IgD-negative memory B cell (primary cell): ENCODE results near the gene RPL13A. TPM values are rescaled to one million over a fixed set of nuclear protein-coding genes. Genes with fewer than 3 reads are reported as not detected.
A peak's percentile ranks its signal among the peaks of the same experiment; 100 is the strongest.
"Not testable (repeated sequence)": the region's sequence is repeated elsewhere in the genome, so short reads cannot be mapped to it uniquely, and the experiment has no call there.

Source experiments
- H3K27ac Mint-ChIP-seq, 3 donors: one replicate each; pipeline ENCODE4 v1.8.0; 2020 to 2022; ENCODE audit warnings: mild to moderate bottlenecking in 3 of 3, mixed read lengths in 3 of 3, moderate library complexity in 1 of 3
- H3K27me3 Mint-ChIP-seq: one replicate; pipeline ENCODE4 v1.8.0; 2021; ENCODE audit warnings: mixed read lengths
- H3K36me3 Mint-ChIP-seq: one replicate; pipeline ENCODE4 v1.8.0; 2020; ENCODE audit warnings: mild to moderate bottlenecking, mixed read lengths
- H3K4me1 Mint-ChIP-seq, 3 donors: one replicate each; pipeline ENCODE4 v1.8.0; 2020 to 2022; ENCODE audit warnings: mixed read lengths in 3 of 3, mild to moderate bottlenecking in 1 of 3
- H3K4me3 Mint-ChIP-seq, 4 donors: one replicate each; pipeline ENCODE4 v1.8.0; 2020 to 2022; ENCODE audit warnings: mild to moderate bottlenecking in 4 of 4, mixed read lengths in 4 of 4, moderate library complexity in 3 of 4
- H3K9me3 Mint-ChIP-seq, 3 donors: one replicate each; pipeline ENCODE4 v1.8.0; 2020 to 2021; ENCODE audit warnings: mixed read lengths in 3 of 3, mild to moderate bottlenecking in 1 of 3
- polyA plus RNA-seq: library from polyadenylated mRNA; unstranded; fragments of 300-500 nt; fragmentation: Illumina TruSeq; gene quantifications from one replicate; pipeline ENCODE4 v1.2.3, GENCODE V29; 2021

Gene RPL13A
- polyA plus RNA-seq, 1 donor from 2014 or later: 3,792 TPM

DNA sequence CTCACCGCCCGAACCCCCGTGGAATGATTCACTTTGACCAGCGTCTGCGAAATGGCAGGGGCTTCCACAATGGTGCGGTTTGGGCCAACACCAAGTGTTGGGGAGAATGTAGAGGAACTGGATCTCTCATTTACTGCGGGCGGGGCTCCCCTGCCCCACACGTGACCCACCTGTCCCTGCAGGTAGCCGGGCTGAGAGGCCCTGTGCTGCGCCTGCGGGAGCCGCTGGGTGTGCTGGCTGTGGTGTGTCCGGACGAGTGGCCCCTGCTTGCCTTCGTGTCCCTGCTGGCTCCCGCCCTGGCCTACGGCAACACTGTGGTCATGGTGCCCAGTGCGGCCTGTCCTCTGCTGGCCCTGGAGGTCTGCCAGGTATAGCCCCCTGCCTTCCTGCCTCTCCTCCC is 19.2 kb upstream of the RPL13A start:
- H3K27ac Mint-ChIP-seq: peak overlapping the region in 2 of 3 donors; percentile 98 to 99
- no peak overlapping the region for H3K4me3 Mint-ChIP-seq
- H3K9me3 Mint-ChIP-seq: no peaks in the 10 kb centered on the region
- H3K4me1 Mint-ChIP-seq: peaks cover 16 to 24% (median 21%) of the 10 kb centered on the region in 3 donors
- H3K27me3 Mint-ChIP-seq: no peaks in the 10 kb centered on the region
- peaks cover 3% of the 10 kb centered on the region for H3K36me3 Mint-ChIP-seq

DNA sequence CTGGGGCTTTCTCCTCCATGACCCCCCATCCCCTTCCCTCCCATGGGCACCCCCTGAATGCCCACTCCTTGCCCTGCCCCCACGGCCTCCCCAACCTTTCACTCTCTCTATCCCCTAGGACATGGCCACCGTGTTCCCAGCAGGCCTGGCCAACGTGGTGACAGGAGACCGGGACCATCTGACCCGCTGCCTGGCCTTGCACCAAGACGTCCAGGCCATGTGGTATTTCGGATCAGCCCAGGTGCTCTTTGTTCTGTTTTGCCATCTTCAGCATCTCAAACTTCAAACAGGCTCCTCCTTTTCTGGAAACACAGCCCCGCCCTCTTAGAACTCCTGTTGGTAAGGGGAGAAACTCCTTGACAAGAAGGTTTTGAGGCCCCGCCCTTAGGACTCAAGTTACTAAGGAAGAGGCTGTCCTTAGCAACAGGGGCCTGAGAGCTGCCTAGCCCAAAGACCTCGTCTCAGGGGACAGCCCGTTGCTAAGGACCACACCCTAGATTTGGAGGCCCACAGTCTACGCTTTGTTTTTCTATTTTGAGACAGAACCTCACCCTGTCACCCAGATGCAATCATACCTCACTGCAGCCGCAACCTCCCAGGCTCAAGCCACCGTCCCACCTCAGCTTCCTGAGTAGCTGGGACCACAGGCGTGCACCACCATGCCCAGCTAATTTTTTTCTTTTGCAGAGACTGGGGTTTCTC is 18.5 kb upstream of the RPL13A start:
- Mint-ChIP-seq H3K9me3 (no peaks in the 10 kb centered on the region), H3K4me3 (peak overlapping the region; percentile 69 to 95 (median 87)), H3K27me3 (no peaks in the 10 kb centered on the region), H3K27ac (peak overlapping the region; percentile 96 to 99 (median 98)), H3K36me3 (peaks cover 3% of the 10 kb centered on the region), H3K4me1 (peaks cover 18 to 25% (median 21%) of the 10 kb centered on the region in 3 donors)

DNA sequence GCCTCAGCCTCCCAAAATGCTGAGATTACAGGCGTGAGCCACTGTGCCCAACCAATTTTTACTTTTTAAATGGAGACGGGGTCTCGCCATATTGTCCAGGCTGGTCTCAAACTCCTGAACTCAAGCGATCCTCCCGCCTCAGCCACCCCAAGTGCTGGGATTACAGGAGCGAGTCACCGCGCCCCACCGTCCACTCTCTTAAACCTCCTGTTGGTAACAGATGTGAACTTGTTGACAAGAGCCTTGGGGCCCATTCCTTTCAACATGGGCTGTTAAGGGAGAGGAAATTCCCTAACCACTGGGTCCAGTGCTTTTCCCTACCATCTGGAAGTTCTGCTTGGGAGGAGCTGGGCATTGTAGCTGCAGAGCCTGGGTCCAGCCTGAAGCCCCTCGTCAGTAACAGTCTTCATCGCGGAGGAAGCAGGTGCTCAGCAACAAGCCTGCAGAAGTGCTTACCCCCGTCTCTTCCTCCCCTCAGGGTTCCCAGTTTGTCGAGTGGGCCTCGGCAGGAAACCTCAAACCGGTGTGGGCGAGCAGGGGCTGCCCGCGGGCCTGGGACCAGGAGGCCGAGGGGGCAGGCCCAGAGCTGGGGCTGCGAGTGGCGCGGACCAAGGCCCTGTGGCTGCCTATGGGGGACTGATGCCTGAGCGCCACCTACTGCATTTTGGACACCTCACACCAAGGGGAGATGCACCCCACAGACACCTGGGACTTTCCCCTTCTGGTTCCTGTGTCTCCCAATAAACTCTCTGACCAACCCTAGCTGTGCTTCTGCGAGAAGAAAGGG is 17.4 kb upstream of the RPL13A start:
- peak overlapping the region; percentile 96 to 99 (median 98) for H3K27ac Mint-ChIP-seq
- no peaks in the 10 kb centered on the region for H3K9me3 Mint-ChIP-seq
- peaks cover 3% of the 10 kb centered on the region for H3K36me3 Mint-ChIP-seq
- no peaks in the 10 kb centered on the region for H3K27me3 Mint-ChIP-seq
- peak overlapping the region in 3 of 4 donors; percentile 83 to 91 (median 88) for H3K4me3 Mint-ChIP-seq
- peaks cover 21 to 25% (median 22%) of the 10 kb centered on the region in 3 donors for H3K4me1 Mint-ChIP-seq

DNA sequence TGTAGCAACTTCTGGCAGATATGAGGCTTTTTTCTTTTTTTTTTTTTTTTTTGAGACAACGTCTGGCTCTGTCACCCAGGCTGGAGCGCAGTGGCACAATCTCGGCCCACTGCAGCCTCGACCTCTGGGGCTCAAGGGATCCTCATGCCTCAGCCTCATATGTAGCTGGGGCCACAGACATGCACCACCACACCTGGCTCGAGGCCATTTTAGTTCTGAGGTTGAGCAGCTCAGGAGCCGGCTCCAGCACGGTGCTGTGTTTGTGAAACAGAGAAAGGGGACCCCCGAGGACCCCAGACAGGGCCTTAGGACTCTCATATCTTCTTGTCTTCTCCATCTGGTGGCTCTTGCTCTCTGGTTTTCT is 16.8 kb upstream of the RPL13A start:
- peaks cover 3% of the 10 kb centered on the region for H3K36me3 Mint-ChIP-seq
- peaks cover 21 to 25% (median 22%) of the 10 kb centered on the region in 3 donors for H3K4me1 Mint-ChIP-seq
- H3K9me3 Mint-ChIP-seq: no peaks in the 10 kb centered on the region
- peak overlapping the region in 3 of 4 donors; percentile 63 to 91 (median 88) for H3K4me3 Mint-ChIP-seq
- no peaks in the 10 kb centered on the region for H3K27me3 Mint-ChIP-seq
- H3K27ac Mint-ChIP-seq: peak overlapping the region; percentile 96 to 99 (median 98)

DNA sequence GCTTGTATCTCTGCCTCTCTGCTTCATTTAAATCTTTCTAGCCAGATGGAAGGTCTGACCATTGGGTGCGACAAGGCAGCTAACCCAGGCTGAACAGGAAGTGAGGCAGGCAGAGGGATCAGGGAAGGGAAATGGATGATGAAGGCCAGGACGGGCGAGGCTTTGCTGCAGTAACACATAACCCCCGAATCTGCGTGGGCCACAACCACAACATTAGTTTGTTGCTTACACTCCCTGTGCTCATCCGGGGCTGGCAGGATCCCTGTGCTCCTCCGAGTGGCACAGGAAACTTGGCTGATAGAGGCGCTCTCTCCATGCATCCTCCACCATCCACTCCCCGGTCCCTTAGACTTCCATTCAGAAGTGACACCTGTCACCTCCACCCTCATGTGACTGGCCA is 14.5 kb upstream of the RPL13A start:
- Mint-ChIP-seq H3K36me3 (peaks cover 3% of the 10 kb centered on the region), H3K4me3 (peak overlapping the region; percentile 21 to 97 (median 80)), H3K27ac (peak overlapping the region; percentile 90 to 96 (median 93)), H3K4me1 (peaks cover 27 to 30% (median 28%) of the 10 kb centered on the region in 3 donors), H3K9me3 (no peaks in the 10 kb centered on the region), H3K27me3 (no peaks in the 10 kb centered on the region)

DNA sequence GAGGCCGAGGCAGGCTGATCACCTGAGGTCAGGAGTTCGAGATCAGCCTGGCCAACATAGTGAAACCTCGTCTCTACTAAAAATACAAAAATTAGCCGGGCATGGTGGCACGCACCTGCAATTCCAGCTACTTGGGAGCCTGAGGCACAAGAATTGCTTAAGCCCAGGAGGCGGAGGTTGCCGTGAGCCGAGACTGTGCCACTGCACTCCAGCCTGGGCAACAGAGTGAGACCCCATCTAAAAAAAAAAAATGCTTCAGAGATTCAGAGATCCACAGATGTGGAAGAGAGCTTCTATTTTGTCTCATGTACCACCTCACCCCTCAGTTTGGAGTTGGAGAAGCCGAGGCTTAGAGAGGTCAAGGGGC is 13.9 kb upstream of the RPL13A start:
- not testable (repeated sequence) for H3K27me3 Mint-ChIP-seq, H3K36me3 Mint-ChIP-seq, H3K9me3 Mint-ChIP-seq
- Mint-ChIP-seq H3K27ac (peak overlapping the region; percentile 90 to 97 (median 96)), H3K4me3 (peak overlapping the region; percentile 85 to 97 (median 92)), H3K4me1 (peaks cover 25 to 30% (median 28%) of the 10 kb centered on the region in 3 donors)

DNA sequence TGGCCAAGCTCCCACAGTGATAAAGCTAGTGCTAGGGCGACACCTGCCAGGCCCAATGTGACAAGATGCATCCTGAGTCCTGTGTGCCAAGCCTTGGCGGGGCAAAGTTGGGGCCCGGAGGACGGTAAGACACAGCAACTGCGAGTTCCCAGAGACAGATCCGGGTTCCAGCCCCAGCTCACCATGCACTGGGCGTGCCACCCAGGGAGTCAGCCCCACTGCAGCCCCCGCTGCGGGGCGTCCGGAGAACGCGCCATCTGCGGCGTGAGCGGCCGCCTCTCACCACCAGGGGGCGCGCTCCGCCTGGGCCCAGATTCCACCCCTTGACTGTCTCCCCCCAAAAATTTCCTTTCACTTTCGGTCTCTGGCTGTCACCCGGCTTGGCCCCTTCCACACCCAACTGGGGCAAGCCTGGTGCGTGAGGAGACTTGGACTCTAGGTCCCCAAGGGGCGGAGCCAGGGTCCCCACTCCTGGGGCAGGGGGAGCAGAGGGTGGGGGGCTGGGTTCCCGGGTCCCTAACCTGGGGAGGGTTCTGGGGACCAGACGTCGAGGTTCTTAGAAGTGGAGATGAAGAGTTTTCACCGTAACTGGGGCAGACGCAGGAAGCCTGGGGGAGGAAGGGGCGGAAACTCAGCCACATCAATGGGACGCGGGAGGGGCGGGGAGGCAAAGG is 13.4 kb upstream of the RPL13A start, which contains the start of gene FLT3LG:
TSS of gene FLT3LG (plus strand) at position 348 of the 674 bp plus-strand sequence. CDS start 425 bp downstream, outside the sequence.
- no peaks in the 10 kb centered on the region for H3K27me3 Mint-ChIP-seq
- H3K9me3 Mint-ChIP-seq: no peaks in the 10 kb centered on the region

DNA sequence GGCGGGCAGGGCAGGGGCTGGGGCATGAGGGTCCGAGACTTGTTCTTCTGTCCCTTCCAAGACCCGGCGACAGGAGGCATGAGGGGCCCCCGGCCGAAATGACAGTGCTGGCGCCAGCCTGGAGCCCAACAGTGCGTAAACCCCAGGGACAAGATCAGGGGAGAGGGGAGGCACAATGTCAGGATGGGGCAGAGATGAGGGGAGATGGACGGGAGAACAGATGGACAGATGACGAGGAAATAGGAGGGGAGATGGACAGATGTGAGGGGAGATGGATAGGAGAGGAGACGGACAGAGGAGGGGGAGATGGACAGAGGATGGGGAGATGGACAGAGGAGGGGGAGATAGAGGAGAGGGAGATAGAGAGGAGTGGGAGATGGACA is 12.9 kb upstream of the RPL13A start:
- H3K27ac Mint-ChIP-seq: peak overlapping the region; percentile 90 to 97 (median 96)
- no peaks in the 10 kb centered on the region for H3K36me3 Mint-ChIP-seq
- peaks cover 20 to 25% (median 24%) of the 10 kb centered on the region in 3 donors for H3K4me1 Mint-ChIP-seq
- peak overlapping the region; percentile 85 to 97 (median 92) for H3K4me3 Mint-ChIP-seq
- no peaks in the 10 kb centered on the region for H3K9me3 Mint-ChIP-seq
- H3K27me3 Mint-ChIP-seq: no peaks in the 10 kb centered on the region

More for the DNA sequence above, 13.4 kb upstream of the RPL13A start, which contains the start of gene FLT3LG:
- peaks cover 22 to 26% (median 25%) of the 10 kb centered on the region in 3 donors for H3K4me1 Mint-ChIP-seq
- no peaks in the 10 kb centered on the region for H3K36me3 Mint-ChIP-seq
- peak within 1 kb of the TSS; percentile 90 to 97 (median 96) for H3K27ac Mint-ChIP-seq
- H3K4me3 Mint-ChIP-seq: peak within 1 kb of the TSS; percentile 85 to 97 (median 92)

DNA sequence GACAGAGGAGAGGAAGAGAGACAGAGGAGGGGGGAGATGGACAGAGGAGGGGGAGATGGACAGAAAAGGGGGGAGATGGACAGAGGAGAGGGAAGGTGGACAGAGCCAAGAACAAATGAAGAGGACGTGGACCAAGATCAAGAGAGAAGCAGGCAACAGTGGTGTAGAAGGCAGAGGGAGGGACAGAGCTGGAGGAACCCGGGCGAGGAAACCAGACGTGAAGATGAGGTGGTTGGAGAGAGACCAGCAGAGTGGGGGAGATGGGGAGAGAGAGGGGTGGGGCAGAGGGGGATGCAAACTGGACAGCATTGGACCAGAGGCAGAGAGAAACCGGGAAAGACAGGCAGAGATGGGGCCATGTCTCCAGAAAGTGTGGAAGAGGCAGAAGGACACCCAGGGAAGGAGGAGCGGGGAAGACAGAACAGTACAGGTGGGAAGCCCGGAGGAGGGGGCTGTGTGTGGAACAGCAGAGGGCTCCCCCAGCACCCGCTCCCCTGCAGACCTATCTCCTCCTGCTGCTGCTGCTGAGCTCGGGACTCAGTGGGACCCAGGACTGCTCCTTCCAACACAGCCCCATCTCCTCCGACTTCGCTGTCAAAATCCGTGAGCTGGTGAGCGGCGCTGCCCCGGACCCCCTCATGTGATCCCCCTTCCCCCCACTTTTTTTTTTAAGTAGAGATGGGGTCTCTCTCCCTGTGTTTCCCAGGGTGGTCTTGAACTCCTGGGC is 12.1 kb upstream of the RPL13A start:
- peaks cover 17 to 19% (median 18%) of the 10 kb centered on the region in 3 donors for H3K4me1 Mint-ChIP-seq
- peak overlapping the region; percentile 61 to 97 (median 90) for H3K27ac Mint-ChIP-seq
- peak overlapping the region; percentile 73 to 97 (median 90) for H3K4me3 Mint-ChIP-seq
- H3K9me3 Mint-ChIP-seq: no peaks in the 10 kb centered on the region
- no peaks in the 10 kb centered on the region for H3K36me3 Mint-ChIP-seq
- no peaks in the 10 kb centered on the region for H3K27me3 Mint-ChIP-seq

DNA sequence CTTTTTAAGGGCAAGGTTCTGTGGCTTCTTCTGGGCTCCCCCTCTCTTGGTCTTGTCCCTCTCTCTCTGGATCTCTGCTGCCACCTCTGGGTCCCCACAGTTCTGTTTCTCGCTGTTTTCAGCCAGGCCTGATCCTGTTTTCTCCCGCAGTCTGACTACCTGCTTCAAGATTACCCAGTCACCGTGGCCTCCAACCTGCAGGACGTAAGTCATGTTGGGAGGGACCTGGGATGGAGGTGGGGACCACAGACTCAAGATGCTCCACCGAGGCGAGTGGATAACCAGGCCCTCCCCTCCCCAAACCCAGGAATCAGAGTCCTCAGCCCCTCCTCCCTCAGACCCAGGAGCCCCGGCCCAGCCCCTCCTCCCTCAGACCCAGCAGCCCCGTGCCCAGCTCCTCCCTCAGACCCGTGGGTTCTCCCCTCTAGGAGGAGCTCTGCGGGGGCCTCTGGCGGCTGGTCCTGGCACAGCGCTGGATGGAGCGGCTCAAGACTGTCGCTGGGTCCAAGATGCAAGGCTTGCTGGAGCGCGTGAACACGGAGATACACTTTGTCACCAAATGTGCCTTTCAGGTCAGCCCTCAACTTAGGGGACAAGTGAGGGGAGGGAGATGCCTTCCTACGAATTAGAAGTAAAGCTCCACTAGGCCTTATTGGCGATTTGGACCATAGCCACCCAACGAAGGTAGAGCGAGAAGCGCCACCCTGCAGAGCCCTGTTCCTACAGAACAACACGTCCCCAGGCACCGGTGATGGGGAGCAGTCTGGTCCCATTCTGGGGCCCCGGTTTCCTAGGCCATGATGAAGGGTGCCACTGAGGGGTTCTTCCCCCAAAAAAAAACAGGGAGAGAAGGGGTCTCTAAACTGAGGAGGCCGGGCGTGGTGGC is 11.2 kb upstream of the RPL13A start:
- H3K4me1 Mint-ChIP-seq: peaks cover 10 to 15% (median 10%) of the 10 kb centered on the region in 3 donors
- no peaks in the 10 kb centered on the region for H3K36me3 Mint-ChIP-seq
- no peaks in the 10 kb centered on the region for H3K27me3 Mint-ChIP-seq
- H3K27ac Mint-ChIP-seq: peak overlapping the region; percentile 90 to 97 (median 90)
- no peaks in the 10 kb centered on the region for H3K9me3 Mint-ChIP-seq
- H3K4me3 Mint-ChIP-seq: peak overlapping the region; percentile 73 to 91 (median 84)

DNA sequence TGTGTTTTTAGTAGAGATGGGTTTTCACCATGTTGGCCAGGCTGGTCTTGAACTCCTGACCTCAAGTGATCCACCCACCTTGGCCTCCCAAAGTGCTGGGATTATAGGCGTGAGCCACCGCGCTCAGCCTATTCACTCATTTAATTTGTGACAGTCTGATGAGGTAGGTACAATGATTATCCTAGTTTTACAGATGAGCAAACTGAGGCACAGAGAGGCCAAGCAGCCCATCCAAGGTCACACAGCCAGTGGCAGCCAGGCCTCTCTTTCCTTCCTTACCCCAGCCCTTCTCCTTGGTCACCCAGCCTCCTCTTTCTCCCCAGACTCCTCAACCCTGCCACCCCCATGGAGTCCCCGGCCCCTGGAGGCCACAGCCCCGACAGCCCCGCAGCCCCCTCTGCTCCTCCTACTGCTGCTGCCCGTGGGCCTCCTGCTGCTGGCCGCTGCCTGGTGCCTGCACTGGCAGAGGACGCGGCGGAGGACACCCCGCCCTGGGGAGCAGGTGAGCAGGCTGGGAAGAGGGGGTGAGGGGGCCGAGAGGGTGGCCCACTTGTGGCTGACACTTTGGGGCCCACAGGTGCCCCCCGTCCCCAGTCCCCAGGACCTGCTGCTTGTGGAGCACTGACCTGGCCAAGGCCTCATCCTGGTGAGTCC is 7.3 kb upstream of the RPL13A start:
- Mint-ChIP-seq H3K36me3 (no peaks in the 10 kb centered on the region), H3K4me1 (peaks cover 2 to 10% (median 6%) of the 10 kb centered on the region in 3 donors), H3K27me3 (no peaks in the 10 kb centered on the region), H3K4me3 (no peak overlapping the region), H3K9me3 (no peaks in the 10 kb centered on the region), H3K27ac (peak overlapping the region in 1 of 3 donors; percentile 64)

DNA sequence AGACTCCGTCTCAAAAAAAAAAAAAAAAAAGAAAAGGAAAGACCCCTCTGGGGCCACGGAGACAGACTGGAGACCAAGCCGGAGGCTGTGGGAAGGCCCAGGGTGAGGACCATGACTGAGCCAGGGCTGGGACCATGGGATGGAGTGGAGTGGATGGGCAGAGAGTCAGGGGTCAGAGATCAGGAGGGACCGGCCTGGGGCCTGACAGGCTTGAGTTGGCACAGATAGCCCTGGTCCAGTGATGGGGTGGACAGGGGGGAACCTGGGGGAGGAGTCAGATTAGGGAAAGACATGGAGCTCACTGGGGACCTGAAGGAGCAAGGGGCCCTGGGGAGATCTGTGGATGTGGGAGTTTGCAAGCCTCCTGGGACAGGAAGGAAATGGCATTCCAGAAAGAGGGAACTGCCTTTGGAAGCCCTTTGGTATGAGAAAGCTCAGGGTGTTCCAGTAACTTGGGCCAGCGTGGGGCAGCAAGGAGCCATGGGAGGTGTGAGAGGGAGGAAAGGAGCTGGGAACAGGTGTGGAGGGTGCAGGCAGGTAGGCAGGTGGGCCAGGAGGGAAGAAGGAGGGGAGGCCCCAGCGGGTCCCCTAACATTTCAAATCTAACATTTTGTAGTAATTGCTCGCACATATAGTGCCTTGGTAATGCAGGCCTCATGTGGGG is 6.3 kb upstream of the RPL13A start:
- no peaks in the 10 kb centered on the region for H3K36me3 Mint-ChIP-seq
- no peaks in the 10 kb centered on the region for H3K9me3 Mint-ChIP-seq
- no peak overlapping the region for H3K4me3 Mint-ChIP-seq

More for the DNA sequence above, 6.3 kb upstream of the RPL13A start:
- Mint-ChIP-seq H3K27me3 (no peaks in the 10 kb centered on the region), H3K27ac (peak overlapping the region in 1 of 3 donors; percentile 42), H3K4me1 (peaks cover 2 to 4% (median 2%) of the 10 kb centered on the region in 3 donors)
